Left cardiac atrium (tissue), 4 donors: Measurements from ENCODE around the gene LRRC4C. TPM values are rescaled to one million over a fixed set of nuclear protein-coding genes. Genes with fewer than 3 reads are reported as not detected.
"Not testable (repeated sequence)": the region's sequence is repeated elsewhere in the genome, so short reads cannot be mapped to it uniquely, and the experiment has no call there.

Experiments used
- ATAC-seq, 2 donors: fragments of 200-7000 bp; cut with Tn5 transposase; one replicate each; pipeline ENCODE4 v1.9.1; 2020; ENCODE audit warnings: mild to moderate bottlenecking in 2 of 2, moderate library complexity in 2 of 2
- DNase-seq: peaks from one replicate; pipeline ENCODE4 v3.0.0-alpha.2; 2020
- intact Hi-C, 2 donors: fragments of 100-400 bp; cut with DNase I; formaldehyde crosslinking; loops; one replicate each; pipeline versions ENCODE4 v1.14.1 to v1.15.1; 2022 to 2023
- total RNA-seq, 2 donors: library from RNA; stranded (reverse); fragmentation: NEBNext Ultra II Directional; extraction: Animal tissue kit (Norgen Biotek cat#: 25700); gene quantifications; one replicate each; pipeline ENCODE4 v1.2.1, GENCODE V29; 2021
- donor health status: DM: no; HTN: yes; CAD: no.
- donor health status: DM: no; HTN: yes; CAD: no; lungs with severe emphysema.
- donor health status: DM: yes; HTN: yes; CAD: no.
- donor health status: Dilated cardiomyopathy.

Gene LRRC4C
- total RNA-seq, 2 donors from 2014 or later: 1.3 to 1.6 TPM

GRCh38 chr11:41058138-41058537, 401.3 kb downstream of the LRRC4C start:
- intact Hi-C loops: no loop called here
- DNase-seq: no peak
- no peak for ATAC-seq

DNA sequence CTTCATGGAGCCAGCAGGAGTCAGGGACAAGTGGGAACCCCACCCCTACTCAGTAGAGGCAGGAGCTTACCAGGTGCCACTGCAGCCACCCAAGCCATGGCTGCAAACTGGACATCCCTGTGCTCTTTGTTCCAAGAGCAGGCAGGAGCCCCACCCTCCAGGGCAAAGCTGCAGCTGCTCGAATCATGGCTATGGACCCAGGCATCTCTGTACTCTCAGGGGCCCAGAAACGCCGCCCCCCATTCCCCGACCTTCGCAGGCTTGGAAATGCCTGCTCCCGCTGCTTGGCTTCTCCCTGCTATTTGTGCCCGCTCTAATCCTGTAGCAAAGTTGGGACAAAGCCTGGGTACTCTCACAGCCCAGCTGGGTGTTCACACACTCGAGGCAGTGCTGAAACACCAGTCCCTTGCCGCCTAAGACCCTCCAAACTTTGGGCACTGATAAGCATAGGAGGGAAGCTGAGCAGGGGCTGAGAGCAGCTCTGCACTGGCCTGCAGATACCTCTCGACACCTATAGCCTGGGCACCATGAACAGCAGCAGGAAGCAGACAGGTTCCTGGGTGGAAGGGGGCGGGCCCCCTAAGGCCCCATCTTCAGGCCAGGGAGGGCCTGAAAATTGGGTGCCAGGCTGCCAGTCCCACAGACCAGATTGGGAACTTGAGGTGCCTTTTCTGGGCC, 402.4 kb downstream of the LRRC4C start:
- intact Hi-C loops: no loop called here
- ATAC-seq: no peak
- DNase-seq: no peak

DNA sequence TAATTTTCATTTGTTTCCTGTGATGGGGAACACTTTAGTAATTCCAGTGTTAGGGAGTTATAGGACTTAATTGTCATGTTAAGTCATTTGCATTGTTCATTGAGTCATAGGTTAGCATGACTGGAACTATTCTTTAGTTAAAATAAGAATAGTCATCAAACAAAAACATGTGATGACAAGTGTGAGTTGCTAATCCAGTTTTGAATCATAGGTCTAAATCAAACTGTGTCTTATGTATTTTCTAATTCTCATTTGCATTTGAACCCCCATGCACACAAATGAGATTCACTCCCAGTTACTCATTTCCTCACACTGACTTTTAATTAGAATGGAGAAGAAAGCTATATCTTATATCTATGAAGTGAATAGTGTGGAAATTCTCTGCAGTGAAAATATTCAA, 405.6 kb downstream of the LRRC4C start:
- intact Hi-C loops: no loop called here
- DNase-seq (no peak), ATAC-seq (no peak)

DNA sequence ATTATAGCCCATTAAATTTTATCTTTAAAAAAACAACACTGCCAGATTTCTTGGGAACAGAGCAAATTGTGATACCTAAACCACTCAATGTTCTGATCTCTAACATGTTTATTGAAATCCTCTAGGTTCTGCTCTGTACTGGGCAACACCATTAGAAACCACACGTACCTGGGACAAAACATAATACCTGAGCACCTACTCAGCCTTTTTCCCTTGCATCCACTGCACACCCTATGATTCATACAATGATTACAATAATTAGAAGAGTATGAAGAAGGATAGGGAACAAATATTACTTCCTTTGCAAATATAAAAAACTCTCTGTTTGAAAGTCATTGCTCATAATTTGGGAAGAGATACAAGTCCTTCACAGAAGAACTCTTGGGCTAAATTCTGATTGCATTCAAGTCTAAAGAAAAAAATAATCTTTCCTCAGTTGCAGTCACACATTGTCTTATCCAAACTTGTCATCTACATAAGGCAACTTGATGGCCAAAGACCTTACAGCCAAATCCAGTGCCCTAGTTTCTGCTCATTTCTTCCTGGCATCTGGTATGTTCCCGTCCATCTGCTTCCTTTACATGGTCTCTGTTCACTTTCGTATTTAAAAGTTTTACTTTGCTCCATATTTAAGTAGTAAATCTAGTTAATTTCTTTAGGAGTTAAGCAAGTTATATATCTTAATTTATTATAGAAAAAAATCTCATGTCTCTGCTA, 407.4 kb downstream of the LRRC4C start:
- no peak for DNase-seq
- no peak for ATAC-seq
- intact Hi-C loops: no loop called here

- intact Hi-C loops: no loop called here
- ATAC-seq (no peak), DNase-seq (no peak)
These were observed 408.7 kb downstream of the LRRC4C start for GRCh38 chr11:41050791-41051190.

- intact Hi-C loops: no loop called here
These were observed 412.2 kb downstream of the LRRC4C start for GRCh38 chr11:41047229-41047628.

DNA sequence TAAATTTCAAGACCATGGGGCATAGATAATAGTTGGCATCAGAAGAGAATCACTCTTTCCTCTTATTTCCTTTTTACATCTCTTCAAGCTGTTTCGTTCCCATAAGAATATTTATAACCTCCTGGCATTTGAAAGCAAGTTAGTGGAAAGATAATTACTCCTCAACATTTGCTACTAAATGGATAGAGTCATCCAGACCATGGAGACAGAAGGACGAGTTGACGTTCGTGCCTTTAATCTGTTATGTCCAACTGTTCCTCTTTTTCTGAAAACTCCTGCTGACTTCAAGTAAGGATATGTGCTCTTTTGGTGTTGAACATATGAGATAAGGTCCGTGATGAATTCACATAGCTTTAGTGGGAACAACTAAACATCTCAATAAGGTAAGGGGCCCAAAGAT, 414.2 kb downstream of the LRRC4C start:
- intact Hi-C loops: no loop called here
- ATAC-seq: no peak
- no peak for DNase-seq

More at GRCh38 chr11:41047229-41047628, 412.2 kb downstream of the LRRC4C start:
- DNase-seq (no peak), ATAC-seq (no peak)

- DNase-seq (no peak), ATAC-seq (no peak)
- intact Hi-C loops: no loop called here
These were observed 414.7 kb downstream of the LRRC4C start for GRCh38 chr11:41044747-41045146.

DNA sequence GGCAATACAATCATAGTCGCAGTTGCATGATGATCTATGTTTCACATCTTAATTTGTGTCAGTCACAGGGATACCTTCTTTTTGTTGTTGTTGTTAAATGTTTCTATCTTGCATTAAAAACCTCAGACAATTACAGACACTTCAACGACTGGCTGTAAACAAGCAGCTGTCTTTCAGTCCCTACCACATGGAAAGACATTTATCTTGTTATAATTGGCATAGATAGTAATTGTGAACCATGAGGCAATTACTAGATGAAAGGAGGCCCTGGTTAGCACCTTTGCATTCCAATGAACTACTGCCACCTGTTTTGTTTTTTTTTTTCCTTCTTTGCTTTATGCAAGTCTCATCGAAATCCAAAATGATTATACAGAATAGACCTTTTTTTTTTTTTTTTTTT, 416.8 kb downstream of the LRRC4C start:
- ATAC-seq (no peak), DNase-seq (no peak)
- intact Hi-C loops: no loop called here

DNA sequence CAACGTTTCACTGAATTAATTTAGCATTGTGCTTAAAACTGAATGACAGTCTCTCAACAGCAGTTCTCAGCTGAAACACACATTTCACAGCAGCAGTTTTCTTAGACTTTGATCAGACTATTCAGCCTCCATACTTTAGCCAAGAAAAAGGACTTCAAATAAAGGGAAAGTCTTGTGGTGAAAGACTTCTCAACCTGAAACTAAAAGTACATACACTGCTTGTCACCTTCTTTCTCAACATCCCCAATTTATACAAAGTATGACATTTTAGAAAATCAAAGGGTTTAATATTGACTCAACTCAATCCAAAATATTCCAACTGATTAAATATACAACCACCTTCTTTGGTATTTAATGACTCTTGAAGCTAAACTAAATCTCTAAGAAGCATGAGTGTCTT, 419.0 kb downstream of the LRRC4C start:
- intact Hi-C loops: no loop called here
- ATAC-seq (no peak), DNase-seq (no peak)

DNA sequence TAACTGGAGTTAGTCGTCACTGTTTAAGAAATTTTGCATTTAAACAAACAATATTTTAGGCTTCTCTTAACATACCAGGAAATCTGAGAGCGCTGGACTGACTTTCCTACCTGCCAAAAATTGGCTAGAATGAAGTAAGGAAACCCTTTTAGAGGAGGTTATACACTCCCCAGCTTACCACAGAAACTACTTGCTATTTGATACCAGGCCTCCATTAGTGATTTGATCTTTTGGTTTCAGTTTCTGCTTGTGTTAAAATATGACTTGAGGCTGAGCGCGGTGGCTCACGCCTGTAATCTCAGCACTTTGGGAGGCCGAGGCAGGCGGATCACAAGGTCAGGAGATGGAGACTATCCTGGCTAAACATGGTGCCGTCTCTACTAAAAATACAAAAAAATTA, 419.9 kb downstream of the LRRC4C start:
- intact Hi-C loops: no loop called here
- DNase-seq (no peak), ATAC-seq (no peak)

DNA sequence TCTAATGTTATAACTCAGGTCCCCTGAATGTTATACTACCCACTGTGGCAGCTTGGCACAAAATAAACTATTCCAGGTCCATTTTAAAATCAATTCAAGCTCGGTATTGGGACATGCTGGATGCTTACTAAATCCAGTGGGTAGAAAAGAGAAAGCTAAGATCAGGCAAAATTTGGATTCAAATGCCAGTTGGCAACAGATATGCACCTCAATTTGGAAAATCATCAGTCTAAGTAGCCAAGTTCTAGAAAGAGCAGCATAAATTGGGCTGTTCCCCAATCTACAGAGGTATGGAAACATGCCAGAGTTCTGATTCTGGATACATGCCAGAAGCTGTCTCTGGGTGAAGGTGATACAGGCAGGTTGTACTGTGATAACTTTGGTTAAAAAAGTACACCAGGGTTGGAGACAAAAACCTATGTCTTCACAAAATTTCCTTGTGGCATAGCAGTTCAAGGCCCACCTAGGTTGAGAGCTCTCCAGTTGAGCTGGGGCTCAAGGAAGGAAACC, 427.8 kb downstream of the LRRC4C start:
- intact Hi-C loops: no loop called here
- DNase-seq (no peak), ATAC-seq (no peak)

- intact Hi-C loops: no loop called here
- ATAC-seq (no peak), DNase-seq (no peak)
These were observed 439.2 kb downstream of the LRRC4C start for GRCh38 chr11:41020259-41020658.

GRCh38 chr11:41019666-41020065, 439.8 kb downstream of the LRRC4C start:
- ATAC-seq, intact Hi-C loops, DNase-seq: not testable (repeated sequence)

GRCh38 chr11:41018224-41018623, 441.2 kb downstream of the LRRC4C start:
- intact Hi-C loops: no loop called here
- ATAC-seq (no peak), DNase-seq (no peak)

GRCh38 chr11:41010361-41011050, 448.9 kb downstream of the LRRC4C start:
- intact Hi-C loops: no loop called here
- no peak for DNase-seq
- no peak for ATAC-seq

GRCh38 chr11:41005986-41006385, 453.5 kb downstream of the LRRC4C start:
- ATAC-seq (no peak), DNase-seq (no peak)
- intact Hi-C loops: no loop called here

DNA sequence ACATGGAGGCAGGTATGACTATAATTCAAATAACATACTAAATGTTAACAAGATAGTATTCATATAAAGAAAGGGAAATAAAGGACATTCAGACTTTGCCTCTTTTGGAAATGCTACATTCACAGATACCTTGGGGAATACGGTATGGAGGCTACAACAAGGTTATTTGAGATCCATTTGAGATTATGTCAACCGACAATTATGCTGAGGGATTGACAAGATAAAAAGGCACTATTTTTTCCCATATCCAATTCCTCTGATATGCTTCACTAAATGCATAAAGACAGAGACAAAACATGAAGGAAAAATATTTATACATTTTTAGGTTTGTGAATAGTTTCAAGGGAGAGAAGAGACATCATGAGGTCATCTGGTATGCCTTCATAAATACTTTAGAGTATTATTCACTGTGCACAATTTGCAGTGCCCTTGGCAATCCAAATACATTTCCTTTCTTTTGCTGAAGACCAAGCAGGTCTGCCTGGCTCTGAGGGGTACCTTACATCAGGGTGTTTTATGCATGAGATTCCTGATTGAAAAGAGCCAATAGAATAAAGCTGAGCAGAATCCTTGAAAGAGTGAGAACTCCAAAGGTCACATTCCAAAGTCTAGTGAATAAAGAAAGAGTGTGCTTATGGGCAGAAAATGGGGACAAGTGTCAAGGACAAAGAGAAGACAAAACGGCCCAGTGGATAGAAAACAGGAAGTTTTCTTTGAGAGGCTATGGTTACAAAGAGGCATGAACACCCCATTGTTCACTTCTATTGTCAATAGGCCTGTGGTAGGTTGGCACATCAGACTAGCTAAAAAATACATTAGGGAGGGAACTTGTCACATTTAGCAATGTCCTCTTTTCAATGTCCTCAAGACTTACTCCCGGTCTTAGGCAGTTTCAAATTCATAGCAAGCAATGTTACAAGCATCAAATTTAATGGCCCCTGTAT, 455.8 kb downstream of the LRRC4C start:
- intact Hi-C loops: no loop called here
- no peak for ATAC-seq
- DNase-seq: no peak

DNA sequence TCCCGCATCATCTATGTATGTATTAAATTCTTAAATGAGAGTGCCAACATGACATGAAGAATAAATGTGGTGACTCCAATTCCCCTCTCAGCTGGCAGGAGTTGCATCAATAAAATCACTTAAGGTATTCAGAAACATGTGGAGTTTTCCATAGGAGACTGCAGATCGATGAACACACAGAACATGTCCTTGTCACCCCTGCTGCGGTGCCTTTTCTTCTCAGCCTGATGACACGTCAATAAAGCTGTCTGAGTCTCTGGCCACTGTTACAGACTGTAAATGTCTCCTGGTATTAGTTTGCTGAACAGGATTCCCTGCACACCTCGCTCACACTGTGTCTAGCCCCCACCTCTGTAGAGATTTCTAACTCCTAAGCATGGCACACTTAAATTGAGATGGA, 460.5 kb downstream of the LRRC4C start:
- no peak for ATAC-seq
- intact Hi-C loops: no loop called here

More for the DNA sequence above, 460.5 kb downstream of the LRRC4C start:
- no peak for DNase-seq
